Stimulated activated CD4-positive, alpha-beta T cell treated with anti-CD3 and anti-CD28 coated beads, Interleukin-4, amount 100 ng/mL, for 1 hour (primary cell): Measurements from ENCODE around the gene TENT5C.
"Not testable (repeated sequence)": the region's sequence is repeated elsewhere in the genome, so short reads cannot be mapped to it uniquely, and the experiment has no call there.

Experiments
- DNase-seq: peaks from one replicate; pipeline ENCODE4 v3.0.0-alpha.2; 2020

TENT5C gene

GRCh38 chr1:117605774-117606648 is at the start of gene TENT5C:
Gene TENT5C (plus strand): TSS chr1:117606048. CDS start chr1:117622869, 16,821 bp downstream.
- peak; percentile 98 for DNase-seq

GRCh38 chr1:117556341-117556740 is 49.5 kb upstream of the TENT5C start:
- no peak for DNase-seq

GRCh38 chr1:117556976-117557375 is 48.9 kb upstream of the TENT5C start:
- no peak for DNase-seq

- DNase-seq = not testable (repeated sequence)
Observed at GRCh38 chr1:117558451-117558850, 47.4 kb upstream of the TENT5C start.

GRCh38 chr1:117559139-117559538 is 46.7 kb upstream of the TENT5C start:
- DNase-seq = no peak

GRCh38 chr1:117559985-117560384 is 45.9 kb upstream of the TENT5C start:
- DNase-seq = no peak

- DNase-seq = no peak
Observed at GRCh38 chr1:117561071-117561470, 44.8 kb upstream of the TENT5C start.

GRCh38 chr1:117561551-117561950 is 44.3 kb upstream of the TENT5C start:
- DNase-seq = no peak

- no peak for DNase-seq
Observed at GRCh38 chr1:117562581-117563491, 43.0 kb upstream of the TENT5C start.

- no peak for DNase-seq
Observed at GRCh38 chr1:117563492-117563875, 42.4 kb upstream of the TENT5C start.

GRCh38 chr1:117564227-117565075 is 41.4 kb upstream of the TENT5C start:
- no peak for DNase-seq

GRCh38 chr1:117565076-117565556 is 40.7 kb upstream of the TENT5C start:
- no peak for DNase-seq

- DNase-seq = no peak
Observed at GRCh38 chr1:117565745-117566455, 39.9 kb upstream of the TENT5C start.

GRCh38 chr1:117566556-117566955 is 39.3 kb upstream of the TENT5C start:
- no peak for DNase-seq

- no peak for DNase-seq
Observed at GRCh38 chr1:117567435-117567834, 38.4 kb upstream of the TENT5C start.

- no peak for DNase-seq
Observed at GRCh38 chr1:117567976-117568375, 37.9 kb upstream of the TENT5C start.

GRCh38 chr1:117568999-117569398 is 36.8 kb upstream of the TENT5C start:
- no peak for DNase-seq

- DNase-seq = no peak
Observed at GRCh38 chr1:117569856-117570255, 36.0 kb upstream of the TENT5C start.

- DNase-seq = no peak
Observed at GRCh38 chr1:117570988-117571409, 34.8 kb upstream of the TENT5C start.

- no peak for DNase-seq
Observed at GRCh38 chr1:117571496-117571895, 34.4 kb upstream of the TENT5C start.

- no peak for DNase-seq
Observed at GRCh38 chr1:117572546-117572945, 33.3 kb upstream of the TENT5C start.
